ENCODE data around the gene ZNF669.

The ZNF669 gene

GRCh38 chr1:247090455-247090854 lies 13.7 kb downstream of the ZNF669 start (continued):
- TF ChIP-seq ZNF449 (tag by site-specific recombination; IDR thresholded peaks at IDR 0.05), result no peak
- TF ChIP-seq HIC1 (tag by site-specific recombination; IDR thresholded peaks at IDR 0.05), result no peak
- TF ChIP-seq ZNF555 (tag by site-specific recombination; conservative IDR thresholded peaks at IDR 0.05), result no peak

- Histone ChIP-seq H3K36me3 (ENCODE audit: control insufficient read depth in 2 of 2, insufficient read depth in 1 of 2, low read length in 2 of 2) (no peaks in the 10 kb centered on the region), H3K4me1 (ENCODE audit: control insufficient read depth, insufficient read depth, low read length) (no peaks in the 10 kb centered on the region), H3K4me3 (ENCODE audit: low read depth, low read length) (no peak overlapping the region), H3K27ac (ENCODE audit: extremely low read depth, low read depth, low read length) (no peak overlapping the region), H3K9me3 (ENCODE audit: control insufficient read depth, insufficient read depth, low read depth, low read length) (no peaks in the 10 kb centered on the region)
- TF ChIP-seq ZFP3 (tag by site-specific recombination; IDR thresholded peaks at IDR 0.05; ENCODE audit: low read depth) (no peak), ZNF626 (tag by site-specific recombination; IDR thresholded peaks at IDR 0.05) (no peak), PRDM6 (tag by site-specific recombination; IDR thresholded peaks at IDR 0.05) (no peak), REST (tag by site-specific recombination; IDR thresholded peaks at IDR 0.05) (no peak), CTCF (tag by site-specific recombination; IDR thresholded peaks at IDR 0.05) (no peak), HOXD13 (CRISPR knock-in tag; IDR thresholded peaks at IDR 0.05; ENCODE audit: borderline replicate concordance) (no peak), ZSCAN23 (tag by site-specific recombination; IDR thresholded peaks at IDR 0.05) (no peak)
- POLR2A ChIA-PET, result no interaction called here
- CTCF ChIA-PET, result no interaction called here
Measured at GRCh38 chr1:247089616-247090375, 14.4 kb downstream of the ZNF669 start.

- H3K9me3 ChIP-seq (ENCODE audit: control insufficient read depth, insufficient read depth, low read depth, low read length), result no peaks in the 10 kb centered on the region
- ChIA-PET POLR2A (no interaction called here), CTCF (no interaction called here)
- no peak overlapping the region for H3K27ac ChIP-seq (ENCODE audit: extremely low read depth, low read depth, low read length)
- no peaks in the 10 kb centered on the region for H3K36me3 ChIP-seq (ENCODE audit: control insufficient read depth in 2 of 2, insufficient read depth in 1 of 2, low read length in 2 of 2)
- H3K4me1 ChIP-seq (ENCODE audit: control insufficient read depth, insufficient read depth, low read length), result no peaks in the 10 kb centered on the region
- no peak overlapping the region for H3K4me3 ChIP-seq (ENCODE audit: low read depth, low read length)
- no peak for TF ChIP-seq ZNF133 (tag by site-specific recombination; IDR thresholded peaks at IDR 0.05)
- TF ChIP-seq ZNF416 (tag by site-specific recombination; IDR thresholded peaks at IDR 0.05), result no peak
- no peak for TF ChIP-seq ZNF10 (tag by site-specific recombination; IDR thresholded peaks at IDR 0.05)
- no peak for TF ChIP-seq ZNF138 (tag by site-specific recombination; IDR thresholded peaks at IDR 0.05; ENCODE audit: borderline replicate concordance)
- TF ChIP-seq ZNF510 (tag by site-specific recombination; IDR thresholded peaks at IDR 0.05; ENCODE audit: insufficient replicate concordance), result no peak
- no peak for TF ChIP-seq ZNF660 (tag by site-specific recombination; IDR thresholded peaks at IDR 0.05)
- TF ChIP-seq HOXA7 (CRISPR knock-in tag; IDR thresholded peaks at IDR 0.05; ENCODE audit: borderline replicate concordance), result no peak
- no peak for TF ChIP-seq IKZF3 (tag by site-specific recombination; IDR thresholded peaks at IDR 0.05)
- no peak for TF ChIP-seq ZNF23 (tag by site-specific recombination; IDR thresholded peaks at IDR 0.05; ENCODE audit: borderline replicate concordance)
- TF ChIP-seq ZNF248 (tag by site-specific recombination; IDR thresholded peaks at IDR 0.05), result no peak
Measured at GRCh38 chr1:247088967-247089366, 15.2 kb downstream of the ZNF669 start.
